ENCODE data around the gene SIN3B.

- TF ChIP-seq CTCF (IDR thresholded peaks at IDR 0.05) (no peak), POLR2A (IDR thresholded peaks at IDR 0.05) (no peak)
Observed at GRCh38 chr19:16893686-16893989, 64.4 kb downstream of the SIN3B start.

Data from ovary (tissue), 3 donors.